Endodermal cell (in vitro differentiated cells): ENCODE results near the gene ST7. TPM values are rescaled to one million over a fixed set of nuclear protein-coding genes. Genes with fewer than 3 reads are reported as not detected.
"Not testable (repeated sequence)": the region's sequence is repeated elsewhere in the genome, so short reads cannot be mapped to it uniquely, and the experiment has no call there.

Experiments
- DNase-seq: peaks from one replicate; pipeline ENCODE4 v3.0.0-alpha.2; 2017
- H3K27ac ChIP-seq: 2 replicates; pipeline ENCODE4 v1.5.1; 2013; ENCODE audit warnings: mild to moderate bottlenecking, low read depth, low read length, moderate library complexity
- H3K27me3 ChIP-seq: 2 replicates; pipeline ENCODE4 v1.6.1; 2013; ENCODE audit warnings: mild to moderate bottlenecking, low read length, moderate library complexity; ENCODE audit not compliant: insufficient read depth, control insufficient read depth, poor library complexity, severe bottlenecking
- H3K36me3 ChIP-seq: 2 replicates; pipeline ENCODE4 v1.7.0; 2013; ENCODE audit warnings: mild to moderate bottlenecking, low read length, moderate library complexity; ENCODE audit not compliant: control insufficient read depth, insufficient read depth
- H3K4me1 ChIP-seq: one replicate; pipeline ENCODE4 v1.7.0; 2013; ENCODE audit warnings: low read length; ENCODE audit not compliant: control insufficient read depth, insufficient read depth
- H3K4me3 ChIP-seq: 2 replicates; pipeline ENCODE4 v1.5.1; 2013; ENCODE audit warnings: mild to moderate bottlenecking, low read length, moderate library complexity
- H3K9ac ChIP-seq: 2 replicates; pipeline ENCODE4 v1.6.1; 2013; ENCODE audit warnings: mild to moderate bottlenecking, low read length, moderate library complexity; ENCODE audit not compliant: poor library complexity, severe bottlenecking; ENCODE audit errors: extremely low read depth
- H3K9me3 ChIP-seq: 2 replicates; pipeline ENCODE4 v1.6.1; 2013; ENCODE audit warnings: mild to moderate bottlenecking, low read length, moderate library complexity; ENCODE audit not compliant: control insufficient read depth
- H3K27ac Mint-ChIP-seq: 2 replicates; pipeline ENCODE4 v1.8.0; 2020; ENCODE audit warnings: mixed read lengths
- H3K27me3 Mint-ChIP-seq: 2 replicates; pipeline ENCODE4 v1.8.0; 2021; ENCODE audit warnings: mild to moderate bottlenecking, mixed read lengths; ENCODE audit not compliant: insufficient read depth
- H3K36me3 Mint-ChIP-seq: 2 replicates; pipeline ENCODE4 v1.8.0; 2020; ENCODE audit warnings: low read depth, mixed read lengths
- H3K4me1 Mint-ChIP-seq: 2 replicates; pipeline ENCODE4 v1.8.0; 2020; ENCODE audit warnings: mixed read lengths
- H3K4me3 Mint-ChIP-seq: 2 replicates; pipeline ENCODE4 v1.8.0; 2020; ENCODE audit warnings: mild to moderate bottlenecking, moderate library complexity, mixed read lengths
- H3K9me3 Mint-ChIP-seq: 2 replicates; pipeline ENCODE4 v1.8.0; 2020; ENCODE audit warnings: mild to moderate bottlenecking, mixed read lengths
- WGBS, 2 experiments: methylation state at CpG; one replicate each; pipeline versions ENCODE4 v1.1.5 to v1.1.7; 2013; ENCODE audit warnings: missing lambda C conversion rate in 2 of 2, mixed read lengths in 1 of 2; ENCODE audit not compliant: insufficient coverage in 1 of 2, insufficient read length in 1 of 2; 5-methylcytosine and 5-hydroxymethylcytosine counted together
- total RNA-seq, 2 donors: library from RNA; stranded (reverse); fragmentation: NEBNext Ultra II Directional in 1 of 2; extraction: Animal tissue kit (Norgen Biotek cat#: 25700) in 1 of 2; gene quantifications; 2 replicates in 1 of 2; 3 replicates in 1 of 2; pipeline ENCODE4 v1.2.1, GENCODE V29; 2021
- TF ChIP-seq, protein P1 (sequence below): fragments of 200-600 bp; sonication (generic); conservative IDR thresholded peaks from 2 replicates; pipeline ENCODE4 v1.5.0; 2021; ENCODE audit warnings: antibody characterized with exemption, mild to moderate bottlenecking

The ST7 gene
- total RNA-seq, 2 donors from 2014 or later = 6.4 to 8.9 TPM

DNA sequence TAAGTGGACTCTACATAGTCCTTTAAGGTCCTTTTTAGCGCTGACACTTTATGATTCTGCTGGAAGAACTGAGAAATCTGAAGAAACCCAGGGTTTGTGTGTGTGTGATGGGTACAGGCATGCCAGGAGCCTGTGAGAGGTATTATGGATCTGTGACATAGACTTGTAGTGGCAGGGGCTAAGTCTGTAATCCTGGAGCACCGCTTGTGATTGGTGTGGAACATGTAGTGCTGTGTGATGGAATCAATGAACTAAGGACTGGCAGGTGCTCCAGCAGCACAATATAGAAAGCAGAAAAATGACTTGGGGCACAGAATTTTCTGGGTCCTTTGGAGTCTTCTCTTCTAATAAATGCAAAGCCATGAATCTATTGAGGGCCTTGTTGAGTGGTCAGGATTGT lies 163.9 kb downstream of the ST7 start:
- Histone ChIP-seq H3K4me1 (no peaks in the 10 kb centered on the region), H3K9ac (no peak overlapping the region), H3K27ac (no peak overlapping the region), H3K4me3 (no peak overlapping the region), H3K36me3 (no peaks in the 10 kb centered on the region), H3K27me3 (peaks cover 67% of the 10 kb centered on the region), H3K9me3 (no peaks in the 10 kb centered on the region)
- TF ChIP-seq, protein P1, sequence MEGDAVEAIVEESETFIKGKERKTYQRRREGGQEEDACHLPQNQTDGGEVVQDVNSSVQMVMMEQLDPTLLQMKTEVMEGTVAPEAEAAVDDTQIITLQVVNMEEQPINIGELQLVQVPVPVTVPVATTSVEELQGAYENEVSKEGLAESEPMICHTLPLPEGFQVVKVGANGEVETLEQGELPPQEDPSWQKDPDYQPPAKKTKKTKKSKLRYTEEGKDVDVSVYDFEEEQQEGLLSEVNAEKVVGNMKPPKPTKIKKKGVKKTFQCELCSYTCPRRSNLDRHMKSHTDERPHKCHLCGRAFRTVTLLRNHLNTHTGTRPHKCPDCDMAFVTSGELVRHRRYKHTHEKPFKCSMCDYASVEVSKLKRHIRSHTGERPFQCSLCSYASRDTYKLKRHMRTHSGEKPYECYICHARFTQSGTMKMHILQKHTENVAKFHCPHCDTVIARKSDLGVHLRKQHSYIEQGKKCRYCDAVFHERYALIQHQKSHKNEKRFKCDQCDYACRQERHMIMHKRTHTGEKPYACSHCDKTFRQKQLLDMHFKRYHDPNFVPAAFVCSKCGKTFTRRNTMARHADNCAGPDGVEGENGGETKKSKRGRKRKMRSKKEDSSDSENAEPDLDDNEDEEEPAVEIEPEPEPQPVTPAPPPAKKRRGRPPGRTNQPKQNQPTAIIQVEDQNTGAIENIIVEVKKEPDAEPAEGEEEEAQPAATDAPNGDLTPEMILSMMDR = no peak
- WGBS, 2 experiments = 91 to 100% methylated on average over 2 of the region's 2 CpGs
- Mint-ChIP-seq H3K9me3 (no peaks in the 10 kb centered on the region), H3K27ac (no peak overlapping the region), H3K36me3 (no peaks in the 10 kb centered on the region), H3K4me1 (peaks cover 18% of the 10 kb centered on the region), H3K4me3 (no peak overlapping the region), H3K27me3 (peaks cover 26% of the 10 kb centered on the region)
- no peak for DNase-seq

- Histone ChIP-seq H3K4me1 (no peaks in the 10 kb centered on the region), H3K36me3 (no peaks in the 10 kb centered on the region), H3K4me3 (no peak overlapping the region), H3K9ac (no peak overlapping the region), H3K27me3 (peaks cover 60% of the 10 kb centered on the region), H3K9me3 (no peaks in the 10 kb centered on the region), H3K27ac (no peak overlapping the region)
- Mint-ChIP-seq H3K27me3 (peaks cover 20% of the 10 kb centered on the region), H3K27ac (no peak overlapping the region), H3K9me3 (no peaks in the 10 kb centered on the region), H3K36me3 (no peaks in the 10 kb centered on the region), H3K4me3 (no peak overlapping the region), H3K4me1 (peaks cover 13% of the 10 kb centered on the region)
- WGBS, 2 experiments = 20 to 47% methylated on average over 1 to 2 of the region's 4 CpGs
- DNase-seq = no peak
- TF ChIP-seq, protein P1 = no peak
Measured at GRCh38 chr7:117118579-117119180, 165.4 kb downstream of the ST7 start.

DNA sequence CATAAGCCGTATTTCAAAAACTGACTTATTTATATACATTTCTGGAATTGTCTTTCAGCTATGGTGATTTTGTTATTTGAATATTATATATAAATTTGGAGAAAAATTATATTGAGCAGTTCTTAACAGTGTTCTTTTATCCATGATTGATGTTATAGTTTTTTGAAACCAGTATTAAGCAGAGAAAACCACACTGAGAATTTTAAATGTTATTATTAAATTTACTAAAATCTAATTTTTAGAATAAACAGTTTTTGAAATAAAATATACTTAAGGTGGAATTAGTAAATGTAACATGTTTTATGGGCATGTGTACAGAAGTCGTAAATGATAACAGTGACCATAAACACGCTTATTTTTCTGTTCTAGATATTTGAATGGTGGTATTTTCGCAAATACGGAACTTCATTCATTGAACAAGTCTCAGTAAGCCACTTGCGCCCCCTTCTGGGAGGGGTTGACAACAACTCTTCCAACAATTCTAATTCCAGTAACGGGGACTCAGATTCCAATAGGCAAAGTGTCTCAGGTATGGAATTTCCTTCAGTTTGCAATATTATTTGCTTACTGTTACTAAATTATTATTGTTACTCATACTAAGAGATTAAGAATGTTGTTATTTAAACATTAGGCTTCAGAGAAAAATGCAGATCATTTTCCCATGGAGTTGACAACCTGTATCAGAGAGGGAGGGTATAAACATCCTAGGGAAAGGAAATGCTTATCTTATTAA lies 166.1 kb downstream of the ST7 start:
- H3K36me3 Mint-ChIP-seq = no peaks in the 10 kb centered on the region
- TF ChIP-seq, protein P1 = peak; percentile 97
- no peak overlapping the region for H3K27ac Mint-ChIP-seq
- H3K9ac ChIP-seq = no peak overlapping the region
- no peaks in the 10 kb centered on the region for H3K9me3 Mint-ChIP-seq
- no peak overlapping the region for H3K4me3 Mint-ChIP-seq
- H3K4me1 ChIP-seq = no peaks in the 10 kb centered on the region
- DNase-seq = peak; percentile 93
- no peaks in the 10 kb centered on the region for H3K9me3 ChIP-seq
- no peak overlapping the region for H3K4me3 ChIP-seq
- H3K36me3 ChIP-seq = no peaks in the 10 kb centered on the region
- 13% methylated on average over 6 of the region's 7 CpGs; no CpG with 5 or more reads in 1 of the 2 experiments for WGBS, 2 experiments
- peaks cover 53% of the 10 kb centered on the region for H3K27me3 ChIP-seq
- peaks cover 16% of the 10 kb centered on the region for H3K27me3 Mint-ChIP-seq
- peaks cover 13% of the 10 kb centered on the region for H3K4me1 Mint-ChIP-seq
- no peak overlapping the region for H3K27ac ChIP-seq

GRCh38 chr7:117120321-117120720 lies 167.0 kb downstream of the ST7 start:
- not testable (repeated sequence) for DNase-seq, H3K27ac Mint-ChIP-seq, H3K9ac ChIP-seq, H3K4me3 ChIP-seq, H3K4me3 Mint-ChIP-seq, H3K27ac ChIP-seq, H3K9me3 Mint-ChIP-seq, H3K9me3 ChIP-seq, H3K36me3 Mint-ChIP-seq, H3K4me1 ChIP-seq, H3K36me3 ChIP-seq
- peaks cover 44% of the 10 kb centered on the region for H3K27me3 ChIP-seq
- Mint-ChIP-seq H3K4me1 (peaks cover 20% of the 10 kb centered on the region), H3K27me3 (peaks cover 13% of the 10 kb centered on the region)
- 95 to 100% methylated on average over 1 of the region's 1 CpG for WGBS, 2 experiments

GRCh38 chr7:117122036-117122435 lies 168.7 kb downstream of the ST7 start:
- H3K4me1 Mint-ChIP-seq = peaks cover 35% of the 10 kb centered on the region
- not testable (repeated sequence) for DNase-seq, H3K9ac ChIP-seq, H3K9me3 Mint-ChIP-seq, H3K27ac ChIP-seq, H3K4me3 ChIP-seq, H3K27me3 Mint-ChIP-seq, H3K27ac Mint-ChIP-seq, H3K36me3 Mint-ChIP-seq, H3K4me3 Mint-ChIP-seq, H3K9me3 ChIP-seq, H3K4me1 ChIP-seq, H3K36me3 ChIP-seq
- H3K27me3 ChIP-seq = peaks cover 28% of the 10 kb centered on the region
- 91 to 100% methylated on average over 1 of the region's 1 CpG for WGBS, 2 experiments
